Endodermal cell (in vitro differentiated cells): ENCODE results near the gene MIER2. TPM values are rescaled to one million over a fixed set of nuclear protein-coding genes. Genes with fewer than 3 reads are reported as not detected.

Source experiments
- DNase-seq: peaks from one replicate; pipeline ENCODE4 v3.0.0-alpha.2; 2017
- H3K27ac ChIP-seq: 2 replicates; pipeline ENCODE4 v1.5.1; 2013; ENCODE audit warnings: mild to moderate bottlenecking, low read depth, low read length, moderate library complexity
- H3K27me3 ChIP-seq: 2 replicates; pipeline ENCODE4 v1.6.1; 2013; ENCODE audit warnings: mild to moderate bottlenecking, low read length, moderate library complexity; ENCODE audit not compliant: insufficient read depth, control insufficient read depth, poor library complexity, severe bottlenecking
- H3K36me3 ChIP-seq: 2 replicates; pipeline ENCODE4 v1.7.0; 2013; ENCODE audit warnings: mild to moderate bottlenecking, low read length, moderate library complexity; ENCODE audit not compliant: control insufficient read depth, insufficient read depth
- H3K4me1 ChIP-seq: one replicate; pipeline ENCODE4 v1.7.0; 2013; ENCODE audit warnings: low read length; ENCODE audit not compliant: control insufficient read depth, insufficient read depth
- H3K4me3 ChIP-seq: 2 replicates; pipeline ENCODE4 v1.5.1; 2013; ENCODE audit warnings: mild to moderate bottlenecking, low read length, moderate library complexity
- H3K9ac ChIP-seq: 2 replicates; pipeline ENCODE4 v1.6.1; 2013; ENCODE audit warnings: mild to moderate bottlenecking, low read length, moderate library complexity; ENCODE audit not compliant: poor library complexity, severe bottlenecking; ENCODE audit errors: extremely low read depth
- H3K9me3 ChIP-seq: 2 replicates; pipeline ENCODE4 v1.6.1; 2013; ENCODE audit warnings: mild to moderate bottlenecking, low read length, moderate library complexity; ENCODE audit not compliant: control insufficient read depth
- H3K27ac Mint-ChIP-seq: 2 replicates; pipeline ENCODE4 v1.8.0; 2020; ENCODE audit warnings: mixed read lengths
- H3K27me3 Mint-ChIP-seq: 2 replicates; pipeline ENCODE4 v1.8.0; 2021; ENCODE audit warnings: mild to moderate bottlenecking, mixed read lengths; ENCODE audit not compliant: insufficient read depth
- H3K36me3 Mint-ChIP-seq: 2 replicates; pipeline ENCODE4 v1.8.0; 2020; ENCODE audit warnings: low read depth, mixed read lengths
- H3K4me1 Mint-ChIP-seq: 2 replicates; pipeline ENCODE4 v1.8.0; 2020; ENCODE audit warnings: mixed read lengths
- H3K4me3 Mint-ChIP-seq: 2 replicates; pipeline ENCODE4 v1.8.0; 2020; ENCODE audit warnings: mild to moderate bottlenecking, moderate library complexity, mixed read lengths
- H3K9me3 Mint-ChIP-seq: 2 replicates; pipeline ENCODE4 v1.8.0; 2020; ENCODE audit warnings: mild to moderate bottlenecking, mixed read lengths
- CTCF ChIP-seq: fragments of 200-600 bp; sonication (generic); conservative IDR thresholded peaks from 2 replicates; pipeline ENCODE4 v1.5.0; 2021; ENCODE audit warnings: antibody characterized with exemption, mild to moderate bottlenecking
- WGBS, 2 experiments: methylation state at CpG; one replicate each; pipeline versions ENCODE4 v1.1.5 to v1.1.7; 2013; ENCODE audit warnings: missing lambda C conversion rate in 2 of 2, mixed read lengths in 1 of 2; ENCODE audit not compliant: insufficient coverage in 1 of 2, insufficient read length in 1 of 2; 5-methylcytosine and 5-hydroxymethylcytosine counted together
- total RNA-seq, 2 donors: library from RNA; stranded (reverse); fragmentation: NEBNext Ultra II Directional in 1 of 2; extraction: Animal tissue kit (Norgen Biotek cat#: 25700) in 1 of 2; gene quantifications; 2 replicates in 1 of 2; 3 replicates in 1 of 2; pipeline ENCODE4 v1.2.1, GENCODE V29; 2021

Gene MIER2
- total RNA-seq, 2 donors from 2014 or later = 50.5 to 51.3 TPM

DNA sequence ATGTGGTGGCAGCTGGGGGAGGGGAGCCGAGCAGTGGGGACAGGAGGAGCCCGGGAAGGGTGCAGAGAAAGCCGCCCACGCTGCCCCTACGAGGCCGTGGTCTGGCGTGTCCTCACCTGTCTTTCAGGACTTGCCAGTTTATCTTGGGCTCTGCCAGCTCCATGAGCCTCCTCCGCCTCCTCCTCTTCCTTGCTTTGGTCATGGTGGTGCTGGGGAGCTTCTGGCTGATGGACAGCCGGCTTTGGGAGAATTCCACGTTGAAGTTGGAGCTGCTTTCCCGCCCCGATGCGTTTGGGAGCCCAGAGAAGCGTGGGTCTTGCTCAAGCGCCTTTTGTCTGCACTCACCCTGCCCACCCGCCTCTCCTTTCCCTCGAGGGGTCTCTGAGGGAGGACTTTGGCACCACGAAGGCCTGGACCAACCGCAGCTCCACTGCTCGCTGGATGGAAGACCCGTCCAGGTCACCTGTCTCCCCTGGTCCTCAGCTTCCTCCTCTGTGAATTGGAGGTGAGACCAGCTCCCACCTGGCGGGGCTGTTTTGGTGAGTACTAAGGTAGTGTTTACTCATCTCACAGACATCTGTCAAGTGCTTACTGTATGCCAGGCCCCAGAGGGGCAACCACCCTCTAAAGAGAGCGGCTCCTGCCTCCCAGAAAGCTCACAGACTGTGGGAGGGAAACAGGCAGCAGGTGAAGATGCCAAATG is 29.7 kb upstream of the MIER2 start:
- DNase-seq = peak; percentile 49
- Histone ChIP-seq H3K4me3 (no peak overlapping the region), H3K27ac (no peak overlapping the region), H3K27me3 (no peaks in the 10 kb centered on the region), H3K9me3 (no peaks in the 10 kb centered on the region), H3K36me3 (no peaks in the 10 kb centered on the region), H3K4me1 (no peaks in the 10 kb centered on the region), H3K9ac (no peak overlapping the region)
- peaks cover 21% of the 10 kb centered on the region for H3K27me3 Mint-ChIP-seq
- no peak overlapping the region for H3K4me3 Mint-ChIP-seq
- no peaks in the 10 kb centered on the region for H3K9me3 Mint-ChIP-seq
- H3K36me3 Mint-ChIP-seq = no peaks in the 10 kb centered on the region
- H3K4me1 Mint-ChIP-seq = no peaks in the 10 kb centered on the region
- no peak overlapping the region for H3K27ac Mint-ChIP-seq
- WGBS, 2 experiments = 85 to 88% methylated on average over 14 to 23 of the region's 23 CpGs
- TF ChIP-seq CTCF = no peak

DNA sequence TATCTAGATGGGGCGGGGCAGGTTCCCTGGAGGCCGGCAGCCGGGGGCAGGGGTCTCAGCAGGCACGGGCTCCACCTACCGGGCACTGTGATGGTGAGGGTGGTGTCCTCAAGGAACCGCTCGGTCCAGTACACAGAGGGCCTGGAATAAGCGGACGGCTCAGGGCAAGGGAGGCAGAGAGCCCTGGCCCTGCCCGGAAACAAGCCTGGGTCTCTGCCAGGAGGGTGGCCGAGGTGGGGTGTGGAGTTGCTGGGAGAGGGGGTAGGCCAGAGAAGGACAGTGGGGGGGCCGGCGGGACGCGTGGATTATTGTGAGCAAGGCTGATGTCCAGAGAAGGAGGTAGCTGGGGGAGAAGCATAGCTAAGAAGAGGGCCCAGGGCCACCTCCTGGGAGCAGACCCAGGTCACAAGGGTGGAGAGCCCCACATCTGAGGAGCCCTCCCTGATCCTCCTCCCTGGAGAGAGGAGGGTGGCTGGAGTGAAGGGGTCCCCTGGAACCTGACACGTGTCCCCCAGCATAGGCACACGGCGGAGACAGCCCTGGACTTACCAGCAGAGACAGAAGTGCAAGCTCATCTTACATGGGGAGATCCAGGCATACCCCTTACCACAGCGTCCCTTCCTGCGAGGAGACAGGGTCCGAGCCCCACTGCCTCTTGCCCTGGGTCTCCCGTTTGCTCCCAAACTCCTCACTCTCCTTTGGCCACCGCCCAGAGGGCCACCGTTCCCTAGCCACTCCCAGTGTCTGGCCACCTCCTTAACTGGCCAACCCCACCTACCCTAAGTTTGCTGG is 29.0 kb upstream of the MIER2 start:
- no peak overlapping the region for H3K27ac Mint-ChIP-seq
- Histone ChIP-seq H3K9ac (no peak overlapping the region), H3K9me3 (no peaks in the 10 kb centered on the region), H3K27ac (no peak overlapping the region), H3K4me1 (no peaks in the 10 kb centered on the region), H3K36me3 (no peaks in the 10 kb centered on the region), H3K27me3 (no peaks in the 10 kb centered on the region), H3K4me3 (no peak overlapping the region)
- H3K36me3 Mint-ChIP-seq = no peaks in the 10 kb centered on the region
- DNase-seq = peak; percentile 44
- H3K27me3 Mint-ChIP-seq = peaks cover 21% of the 10 kb centered on the region
- no peaks in the 10 kb centered on the region for H3K4me1 Mint-ChIP-seq
- no peak overlapping the region for H3K4me3 Mint-ChIP-seq
- no peaks in the 10 kb centered on the region for H3K9me3 Mint-ChIP-seq
- 86 to 89% methylated on average over 13 to 24 of the region's 24 CpGs for WGBS, 2 experiments
- no peak for TF ChIP-seq CTCF

GRCh38 chr19:372306-372890 is 27.8 kb upstream of the MIER2 start:
- Histone ChIP-seq H3K36me3 (no peaks in the 10 kb centered on the region), H3K27me3 (no peaks in the 10 kb centered on the region), H3K4me3 (no peak overlapping the region), H3K9ac (no peak overlapping the region), H3K9me3 (no peaks in the 10 kb centered on the region), H3K27ac (no peak overlapping the region), H3K4me1 (no peaks in the 10 kb centered on the region)
- no peak for TF ChIP-seq CTCF
- Mint-ChIP-seq H3K4me3 (no peak overlapping the region), H3K36me3 (no peaks in the 10 kb centered on the region), H3K9me3 (no peaks in the 10 kb centered on the region), H3K27me3 (peaks cover 17% of the 10 kb centered on the region), H3K27ac (no peak overlapping the region), H3K4me1 (no peaks in the 10 kb centered on the region)
- 82 to 84% methylated on average over 14 of the region's 14 CpGs for WGBS, 2 experiments
- peak; percentile 36 for DNase-seq
